HG03378 (cell line): ENCODE measurements around the gene SPOCK1.
"Not testable (repeated sequence)": the region's sequence is repeated elsewhere in the genome, so short reads cannot be mapped to it uniquely, and the experiment has no call there.

Experiments used
- ATAC-seq: cut with Tn5 transposase; IDR thresholded peaks from one replicate; pipeline ENCODE4 v1.9.1; 2021; ENCODE audit warnings: mild to moderate bottlenecking, moderate library complexity; ENCODE audit not compliant: unreplicated experiment

Gene SPOCK1

GRCh38 chr5:137498736-137499505, at the start of gene SPOCK1:
Gene SPOCK1 (minus strand): TSS chr5:137499326.
- no peak for ATAC-seq

DNA sequence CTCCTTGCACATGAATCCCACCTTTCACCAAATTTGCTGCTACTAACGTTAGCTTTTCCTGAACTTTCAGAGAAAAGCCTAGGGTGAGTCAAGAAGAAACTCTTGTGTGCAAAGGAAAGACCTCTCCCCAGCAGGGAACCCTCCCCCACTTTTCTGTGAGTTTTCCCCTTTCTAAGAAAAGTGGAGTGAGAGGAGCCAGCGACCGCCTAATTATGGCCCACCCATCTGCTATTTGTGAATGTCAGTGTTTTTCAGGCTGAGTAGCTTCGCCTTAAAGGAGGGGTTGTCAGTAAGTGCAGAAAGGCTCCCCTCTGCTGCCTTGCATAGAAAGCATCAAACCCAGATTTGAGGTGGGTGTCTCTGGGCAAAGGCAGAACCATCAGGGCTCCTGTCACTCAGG, 46.8 kb upstream of the SPOCK1 start:
- ATAC-seq, result no peak

GRCh38 chr5:137535449-137535848, 36.3 kb upstream of the SPOCK1 start:
- ATAC-seq, result not testable (repeated sequence)

DNA sequence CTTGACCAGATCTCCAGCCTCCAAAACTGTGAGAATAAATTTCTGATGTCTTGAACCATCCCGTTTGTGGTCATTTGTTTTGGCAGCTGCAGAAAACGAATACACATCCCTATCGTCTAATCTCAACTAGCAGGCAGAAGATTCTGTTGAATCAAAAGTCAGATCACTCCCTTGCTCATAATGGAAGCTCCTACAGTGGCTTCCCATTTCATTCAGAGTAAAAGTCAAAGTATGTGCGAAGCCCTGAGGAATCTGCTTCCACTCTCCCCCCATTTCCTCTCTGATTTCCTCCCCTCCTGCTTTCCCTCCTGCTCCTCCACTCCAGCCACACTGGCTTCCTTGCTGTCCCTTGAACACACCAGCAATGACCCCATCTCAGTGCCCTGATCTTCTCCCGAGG, 34.8 kb upstream of the SPOCK1 start:
- ATAC-seq, result no peak

DNA sequence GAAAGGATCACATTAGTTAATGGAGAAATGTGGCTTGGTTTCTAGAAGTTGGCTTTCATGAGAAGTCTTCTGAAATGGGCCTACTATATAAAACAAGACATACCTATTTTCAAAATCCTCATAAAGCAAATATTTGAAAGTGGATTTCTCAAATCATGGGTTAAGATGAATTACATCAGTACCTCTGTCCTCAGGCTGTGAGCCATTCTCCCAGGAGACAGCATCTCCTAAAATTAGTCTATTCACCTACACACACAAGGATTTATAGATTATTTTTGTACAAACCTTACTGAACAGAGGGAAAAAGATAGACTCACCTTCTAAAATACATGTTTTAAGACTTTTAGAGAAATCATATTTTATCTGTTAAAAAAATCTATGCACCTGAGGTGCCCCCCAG, 32.1 kb upstream of the SPOCK1 start:
- ATAC-seq, result no peak

DNA sequence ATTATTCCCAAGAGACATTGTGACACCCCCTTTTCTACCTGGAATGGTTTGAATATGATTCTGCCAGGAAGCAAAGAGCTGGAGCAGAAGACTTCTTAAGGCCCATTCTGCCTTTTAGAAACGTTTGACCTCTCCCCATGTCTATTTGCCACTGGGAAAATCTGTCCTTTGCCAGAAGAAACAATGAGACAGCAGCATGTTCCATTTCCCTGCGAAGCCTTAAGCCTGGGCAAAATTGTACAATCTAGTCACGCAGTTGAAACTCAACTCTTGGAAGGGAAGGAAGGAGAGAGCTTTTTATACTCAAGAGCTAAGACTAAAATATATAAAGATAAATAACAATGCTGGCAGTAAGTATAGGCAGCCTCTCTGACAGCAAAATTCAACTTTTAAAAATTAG, 22.1 kb upstream of the SPOCK1 start:
- ATAC-seq, result no peak

GRCh38 chr5:137516961-137517360, 17.8 kb upstream of the SPOCK1 start:
- ATAC-seq, result no peak

- no peak for ATAC-seq
Measured at GRCh38 chr5:137516251-137516797, 17.2 kb upstream of the SPOCK1 start.

DNA sequence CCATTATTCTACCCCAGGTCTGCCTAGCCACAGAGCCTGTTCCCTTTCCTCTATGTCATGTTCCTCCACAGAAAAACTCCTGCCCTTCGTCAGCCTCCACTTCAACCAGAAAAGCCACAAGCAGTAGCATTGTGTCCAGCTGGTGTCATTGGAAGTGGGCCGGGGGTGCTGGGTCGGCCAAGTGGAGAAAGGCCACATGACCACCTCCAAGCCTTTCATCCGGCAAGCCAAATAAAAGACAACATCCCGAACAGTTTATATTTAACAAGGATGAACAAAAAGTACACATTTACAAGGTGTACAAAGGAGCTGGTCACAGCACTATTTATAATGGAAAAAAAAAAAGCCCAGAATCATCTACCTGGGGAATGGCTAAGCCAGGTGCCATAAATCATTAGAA, 16.1 kb upstream of the SPOCK1 start:
- no peak for ATAC-seq

- no peak for ATAC-seq
Measured at GRCh38 chr5:137510671-137511070, 11.5 kb upstream of the SPOCK1 start.

GRCh38 chr5:137507150-137507549, 8.0 kb upstream of the SPOCK1 start:
- ATAC-seq, result no peak

GRCh38 chr5:137506296-137506695, 7.2 kb upstream of the SPOCK1 start:
- ATAC-seq, result no peak

GRCh38 chr5:137504916-137505315, 5.8 kb upstream of the SPOCK1 start:
- ATAC-seq, result no peak

DNA sequence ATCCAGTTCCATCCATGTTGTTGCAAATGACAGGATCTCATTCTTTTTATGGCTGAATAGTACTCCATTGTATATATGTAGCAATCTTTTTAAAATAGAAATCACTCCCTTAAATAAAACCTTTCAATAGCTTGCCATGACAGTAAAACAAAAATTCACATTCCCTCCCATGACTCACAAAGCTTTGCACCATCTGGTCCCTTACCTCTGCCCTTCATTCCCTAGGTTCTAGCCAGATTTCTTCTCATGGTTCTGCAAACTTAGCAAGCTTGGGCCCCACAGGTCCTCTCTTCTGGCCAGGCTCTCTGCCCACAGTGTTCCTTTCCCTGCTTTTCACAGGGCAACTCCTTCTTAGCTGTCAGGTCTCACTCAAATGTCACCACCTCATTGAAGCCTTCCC, 4.3 kb upstream of the SPOCK1 start:
- no peak for ATAC-seq

DNA sequence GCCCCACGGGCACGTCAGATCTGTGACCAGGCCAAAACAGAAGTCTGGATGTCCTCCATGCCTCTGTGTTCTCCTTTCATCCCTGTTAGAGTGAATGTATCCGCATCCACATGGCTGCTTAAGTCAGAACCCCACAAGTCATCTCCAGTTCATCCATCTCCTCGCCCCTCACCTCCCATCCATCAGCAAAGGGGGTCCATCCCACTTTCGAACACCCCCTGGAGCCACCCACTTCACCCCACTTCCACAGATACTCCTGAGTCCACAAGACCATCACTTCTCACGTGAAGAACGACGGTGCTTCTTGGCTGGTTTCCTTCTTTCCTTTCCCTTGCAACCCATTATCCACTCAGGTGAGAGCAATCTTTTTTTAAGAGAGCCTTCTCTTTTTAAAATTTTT, 3.5 kb upstream of the SPOCK1 start:
- no peak for ATAC-seq

- ATAC-seq, result no peak
Measured at GRCh38 chr5:137501846-137502406, 2.8 kb upstream of the SPOCK1 start.

DNA sequence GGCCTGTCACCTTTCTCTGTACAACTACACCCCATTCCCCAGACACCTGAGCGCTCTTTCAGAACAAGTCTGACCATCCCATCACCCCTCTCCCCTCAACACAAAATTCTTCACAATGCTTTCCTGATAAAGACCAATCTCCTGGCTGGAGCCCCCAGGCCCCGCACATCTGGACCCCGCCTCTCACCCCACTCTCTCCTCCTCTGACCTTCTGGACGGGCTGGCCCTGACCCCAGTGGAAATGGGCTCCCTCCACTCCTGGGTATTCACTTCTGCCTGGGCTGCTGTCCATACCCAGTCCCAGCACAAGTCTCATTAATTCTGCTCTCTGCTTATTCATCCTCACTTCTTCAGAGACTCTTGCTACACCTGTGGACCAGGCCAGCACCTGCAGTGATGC, 2.1 kb upstream of the SPOCK1 start:
- no peak for ATAC-seq

- no peak for ATAC-seq
Measured at GRCh38 chr5:137500615-137501225, 1.6 kb upstream of the SPOCK1 start.

DNA sequence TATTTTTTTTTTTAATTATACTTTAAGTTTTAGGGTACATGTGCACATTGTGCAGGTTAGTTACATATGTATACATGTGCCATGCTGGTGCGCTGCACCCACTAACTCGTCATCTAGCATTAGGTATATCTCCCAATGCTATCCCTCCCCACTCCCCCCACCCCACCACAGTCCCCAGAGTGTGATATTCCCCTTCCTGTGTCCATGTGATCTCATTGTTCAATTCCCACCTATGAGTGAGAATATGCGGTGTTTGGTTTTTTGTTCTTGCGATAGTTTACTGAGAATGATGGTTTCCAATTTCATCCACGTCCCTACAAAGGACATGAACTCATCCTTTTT, 351 bp upstream of the SPOCK1 start:
- not testable (repeated sequence) for ATAC-seq

GRCh38 chr5:137498301-137498735, 808 bp downstream of the SPOCK1 start:
- no peak for ATAC-seq

GRCh38 chr5:137497396-137498290, 1.5 kb downstream of the SPOCK1 start:
- ATAC-seq, result no peak
